HCEC 1CT (cell line): Measurements from ENCODE around the gene KCNF1.

Experiments
- DNase-seq: peaks from one replicate; pipeline ENCODE4 v3.0.0-alpha.2; 2017

KCNF1 gene

GRCh38 chr2:10911291-10912075 lies at the start of gene KCNF1:
Gene KCNF1 (plus strand): TSS chr2:10911934. CDS start chr2:10912427, 493 bp downstream.
- peak; percentile 49 for DNase-seq

GRCh38 chr2:10862330-10862729 lies 49.4 kb upstream of the KCNF1 start:
- no peak for DNase-seq

- no peak for DNase-seq
Observed at GRCh38 chr2:10863047-10863446, 48.7 kb upstream of the KCNF1 start.

GRCh38 chr2:10863837-10864236 lies 47.9 kb upstream of the KCNF1 start:
- no peak for DNase-seq

GRCh38 chr2:10864251-10864650 lies 47.5 kb upstream of the KCNF1 start:
- no peak for DNase-seq

GRCh38 chr2:10864861-10865636 lies 46.7 kb upstream of the KCNF1 start:
- DNase-seq = no peak

- DNase-seq = no peak
Observed at GRCh38 chr2:10865841-10866240, 45.9 kb upstream of the KCNF1 start.

GRCh38 chr2:10867692-10868420 lies 43.9 kb upstream of the KCNF1 start:
- no peak for DNase-seq

- DNase-seq = peak; percentile 32
Observed at GRCh38 chr2:10868465-10869314, 43.0 kb upstream of the KCNF1 start.

GRCh38 chr2:10871978-10872377 lies 39.8 kb upstream of the KCNF1 start:
- no peak for DNase-seq

GRCh38 chr2:10873171-10873570 lies 38.6 kb upstream of the KCNF1 start:
- DNase-seq = no peak

GRCh38 chr2:10873790-10874437 lies 37.8 kb upstream of the KCNF1 start:
- no peak for DNase-seq

- no peak for DNase-seq
Observed at GRCh38 chr2:10875126-10875525, 36.6 kb upstream of the KCNF1 start.

GRCh38 chr2:10876394-10876793 lies 35.3 kb upstream of the KCNF1 start:
- no peak for DNase-seq

GRCh38 chr2:10876963-10877362 lies 34.8 kb upstream of the KCNF1 start:
- no peak for DNase-seq

GRCh38 chr2:10877651-10878111 lies 34.1 kb upstream of the KCNF1 start:
- DNase-seq = no peak

- no peak for DNase-seq
Observed at GRCh38 chr2:10878268-10878915, 33.3 kb upstream of the KCNF1 start.

- no peak for DNase-seq
Observed at GRCh38 chr2:10879159-10879558, 32.6 kb upstream of the KCNF1 start.

GRCh38 chr2:10879624-10880585 lies 31.8 kb upstream of the KCNF1 start:
- no peak for DNase-seq
